ENCODE data around the gene PDLIM7. TPM values are rescaled to one million over a fixed set of nuclear protein-coding genes. Genes with fewer than 3 reads are reported as not detected.

The PDLIM7 gene
- total RNA-seq, 3 donors from 2014 or later = 18.0 to 22.1 (median 19.0) TPM

GRCh38 chr5:177529247-177530203 is 32.1 kb upstream of the PDLIM7 start:
- Mint-ChIP-seq H3K9me3 (no peaks in the 10 kb centered on the region), H3K36me3 (ENCODE audit: insufficient read depth) (peaks cover 30% of the 10 kb centered on the region), H3K4me1 (ENCODE audit: low read depth) (no peaks in the 10 kb centered on the region), H3K4me3 (no peak overlapping the region), H3K27me3 (ENCODE audit: low read depth) (no peaks in the 10 kb centered on the region)
- no peak for ATAC-seq
- no peak for DNase-seq

- ATAC-seq (no peak), DNase-seq (no peak)
- no peaks in the 10 kb centered on the region for H3K27me3 Mint-ChIP-seq (ENCODE audit: low read depth)
- H3K4me1 Mint-ChIP-seq (ENCODE audit: low read depth) = no peaks in the 10 kb centered on the region
- H3K9me3 Mint-ChIP-seq = no peaks in the 10 kb centered on the region
- H3K36me3 Mint-ChIP-seq (ENCODE audit: insufficient read depth) = peaks cover 27% of the 10 kb centered on the region
- no peak overlapping the region for H3K4me3 Mint-ChIP-seq
These were observed 31.2 kb upstream of the PDLIM7 start for GRCh38 chr5:177528631-177529030.

GRCh38 chr5:177527595-177527994 is 30.2 kb upstream of the PDLIM7 start:
- Mint-ChIP-seq H3K36me3 (ENCODE audit: insufficient read depth) (peaks cover 25% of the 10 kb centered on the region), H3K27me3 (ENCODE audit: low read depth) (no peaks in the 10 kb centered on the region), H3K9me3 (no peaks in the 10 kb centered on the region), H3K4me1 (ENCODE audit: low read depth) (no peaks in the 10 kb centered on the region), H3K4me3 (no peak overlapping the region)
- DNase-seq (no peak), ATAC-seq (no peak)

GRCh38 chr5:177526791-177527190 is 29.4 kb upstream of the PDLIM7 start:
- Mint-ChIP-seq H3K27me3 (ENCODE audit: low read depth) (no peaks in the 10 kb centered on the region), H3K4me3 (no peak overlapping the region), H3K36me3 (ENCODE audit: insufficient read depth) (peaks cover 19% of the 10 kb centered on the region), H3K9me3 (no peaks in the 10 kb centered on the region), H3K4me1 (ENCODE audit: low read depth) (no peaks in the 10 kb centered on the region)
- no peak for ATAC-seq
- no peak for DNase-seq

- Mint-ChIP-seq H3K4me3 (no peak overlapping the region), H3K9me3 (no peaks in the 10 kb centered on the region), H3K4me1 (ENCODE audit: low read depth) (peaks cover 5% of the 10 kb centered on the region), H3K36me3 (ENCODE audit: insufficient read depth) (peaks cover 23% of the 10 kb centered on the region), H3K27me3 (ENCODE audit: low read depth) (no peaks in the 10 kb centered on the region)
- ATAC-seq (no peak), DNase-seq (no peak)
These were observed 28.8 kb upstream of the PDLIM7 start for GRCh38 chr5:177526191-177526590.

- Mint-ChIP-seq H3K27me3 (ENCODE audit: low read depth) (no peaks in the 10 kb centered on the region), H3K4me1 (ENCODE audit: low read depth) (peaks cover 10% of the 10 kb centered on the region), H3K36me3 (ENCODE audit: insufficient read depth) (peaks cover 20% of the 10 kb centered on the region), H3K9me3 (no peaks in the 10 kb centered on the region), H3K4me3 (no peak overlapping the region)
- ATAC-seq = no peak
- DNase-seq = no peak
These were observed 27.7 kb upstream of the PDLIM7 start for GRCh38 chr5:177524941-177525655.

- DNase-seq (no peak), ATAC-seq (no peak)
- Mint-ChIP-seq H3K36me3 (ENCODE audit: insufficient read depth) (peaks cover 21% of the 10 kb centered on the region), H3K4me3 (no peak overlapping the region), H3K27me3 (ENCODE audit: low read depth) (no peaks in the 10 kb centered on the region), H3K4me1 (ENCODE audit: low read depth) (peaks cover 15% of the 10 kb centered on the region), H3K9me3 (no peaks in the 10 kb centered on the region)
These were observed 27.1 kb upstream of the PDLIM7 start for GRCh38 chr5:177524539-177524900.

GRCh38 chr5:177523711-177524538 is 26.5 kb upstream of the PDLIM7 start:
- no peak overlapping the region for H3K4me3 Mint-ChIP-seq
- ATAC-seq (peak in 1 of 2 donors; percentile 18), DNase-seq (no peak)
- no peaks in the 10 kb centered on the region for H3K9me3 Mint-ChIP-seq
- peaks cover 20% of the 10 kb centered on the region for H3K36me3 Mint-ChIP-seq (ENCODE audit: insufficient read depth)
- H3K27me3 Mint-ChIP-seq (ENCODE audit: low read depth) = no peaks in the 10 kb centered on the region
- H3K4me1 Mint-ChIP-seq (ENCODE audit: low read depth) = peaks cover 21% of the 10 kb centered on the region

GRCh38 chr5:177520916-177521513 is 23.6 kb upstream of the PDLIM7 start:
- Mint-ChIP-seq H3K9me3 (no peaks in the 10 kb centered on the region), H3K27me3 (ENCODE audit: low read depth) (no peaks in the 10 kb centered on the region), H3K4me3 (no peak overlapping the region), H3K36me3 (ENCODE audit: insufficient read depth) (peaks cover 24% of the 10 kb centered on the region), H3K4me1 (ENCODE audit: low read depth) (peaks cover 31% of the 10 kb centered on the region)
- ATAC-seq (no peak), DNase-seq (no peak)

GRCh38 chr5:177520271-177520670 is 22.9 kb upstream of the PDLIM7 start:
- no peaks in the 10 kb centered on the region for H3K9me3 Mint-ChIP-seq
- ATAC-seq (no peak), DNase-seq (no peak)
- H3K4me1 Mint-ChIP-seq (ENCODE audit: low read depth) = peaks cover 38% of the 10 kb centered on the region
- peaks cover 24% of the 10 kb centered on the region for H3K36me3 Mint-ChIP-seq (ENCODE audit: insufficient read depth)
- H3K4me3 Mint-ChIP-seq = no peak overlapping the region
- H3K27me3 Mint-ChIP-seq (ENCODE audit: low read depth) = no peaks in the 10 kb centered on the region

GRCh38 chr5:177519463-177520235 is 22.2 kb upstream of the PDLIM7 start:
- Mint-ChIP-seq H3K36me3 (ENCODE audit: insufficient read depth) (peaks cover 28% of the 10 kb centered on the region), H3K4me3 (peak overlapping the region; percentile 37), H3K4me1 (ENCODE audit: low read depth) (peaks cover 42% of the 10 kb centered on the region), H3K9me3 (no peaks in the 10 kb centered on the region), H3K27me3 (ENCODE audit: low read depth) (no peaks in the 10 kb centered on the region)
- DNase-seq = no peak
- ATAC-seq = no peak

GRCh38 chr5:177516601-177517568 is 19.5 kb upstream of the PDLIM7 start, which contains the start of gene DDX41:
Gene DDX41, minus strand, starts transcription at chr5:177516961. Its CDS starts 16 bp downstream, at chr5:177516945.
- DNase-seq = peak; percentile 92
- Mint-ChIP-seq H3K36me3 (ENCODE audit: insufficient read depth) (peaks cover 44% of the 10 kb centered on the region), H3K9me3 (no peaks in the 10 kb centered on the region), H3K4me3 (peak within 1 kb of the TSS; percentile 86), H3K4me1 (ENCODE audit: low read depth) (peaks cover 50% of the 10 kb centered on the region), H3K27me3 (ENCODE audit: low read depth) (no peaks in the 10 kb centered on the region)
- peak; percentile 90 to 93 for ATAC-seq

Data from activated T-cell treated with anti-CD3 and anti-CD28 coated beads, Interleukin-2, amount 50 U/mL, for 4 hours (primary cell).